Measurements from ENCODE around the gene NCBP1.
"Not testable (repeated sequence)": the region's sequence is repeated elsewhere in the genome, so short reads cannot be mapped to it uniquely, and the experiment has no call there.

Gene NCBP1, protein sequence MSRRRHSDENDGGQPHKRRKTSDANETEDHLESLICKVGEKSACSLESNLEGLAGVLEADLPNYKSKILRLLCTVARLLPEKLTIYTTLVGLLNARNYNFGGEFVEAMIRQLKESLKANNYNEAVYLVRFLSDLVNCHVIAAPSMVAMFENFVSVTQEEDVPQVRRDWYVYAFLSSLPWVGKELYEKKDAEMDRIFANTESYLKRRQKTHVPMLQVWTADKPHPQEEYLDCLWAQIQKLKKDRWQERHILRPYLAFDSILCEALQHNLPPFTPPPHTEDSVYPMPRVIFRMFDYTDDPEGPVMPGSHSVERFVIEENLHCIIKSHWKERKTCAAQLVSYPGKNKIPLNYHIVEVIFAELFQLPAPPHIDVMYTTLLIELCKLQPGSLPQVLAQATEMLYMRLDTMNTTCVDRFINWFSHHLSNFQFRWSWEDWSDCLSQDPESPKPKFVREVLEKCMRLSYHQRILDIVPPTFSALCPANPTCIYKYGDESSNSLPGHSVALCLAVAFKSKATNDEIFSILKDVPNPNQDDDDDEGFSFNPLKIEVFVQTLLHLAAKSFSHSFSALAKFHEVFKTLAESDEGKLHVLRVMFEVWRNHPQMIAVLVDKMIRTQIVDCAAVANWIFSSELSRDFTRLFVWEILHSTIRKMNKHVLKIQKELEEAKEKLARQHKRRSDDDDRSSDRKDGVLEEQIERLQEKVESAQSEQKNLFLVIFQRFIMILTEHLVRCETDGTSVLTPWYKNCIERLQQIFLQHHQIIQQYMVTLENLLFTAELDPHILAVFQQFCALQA

DNA sequence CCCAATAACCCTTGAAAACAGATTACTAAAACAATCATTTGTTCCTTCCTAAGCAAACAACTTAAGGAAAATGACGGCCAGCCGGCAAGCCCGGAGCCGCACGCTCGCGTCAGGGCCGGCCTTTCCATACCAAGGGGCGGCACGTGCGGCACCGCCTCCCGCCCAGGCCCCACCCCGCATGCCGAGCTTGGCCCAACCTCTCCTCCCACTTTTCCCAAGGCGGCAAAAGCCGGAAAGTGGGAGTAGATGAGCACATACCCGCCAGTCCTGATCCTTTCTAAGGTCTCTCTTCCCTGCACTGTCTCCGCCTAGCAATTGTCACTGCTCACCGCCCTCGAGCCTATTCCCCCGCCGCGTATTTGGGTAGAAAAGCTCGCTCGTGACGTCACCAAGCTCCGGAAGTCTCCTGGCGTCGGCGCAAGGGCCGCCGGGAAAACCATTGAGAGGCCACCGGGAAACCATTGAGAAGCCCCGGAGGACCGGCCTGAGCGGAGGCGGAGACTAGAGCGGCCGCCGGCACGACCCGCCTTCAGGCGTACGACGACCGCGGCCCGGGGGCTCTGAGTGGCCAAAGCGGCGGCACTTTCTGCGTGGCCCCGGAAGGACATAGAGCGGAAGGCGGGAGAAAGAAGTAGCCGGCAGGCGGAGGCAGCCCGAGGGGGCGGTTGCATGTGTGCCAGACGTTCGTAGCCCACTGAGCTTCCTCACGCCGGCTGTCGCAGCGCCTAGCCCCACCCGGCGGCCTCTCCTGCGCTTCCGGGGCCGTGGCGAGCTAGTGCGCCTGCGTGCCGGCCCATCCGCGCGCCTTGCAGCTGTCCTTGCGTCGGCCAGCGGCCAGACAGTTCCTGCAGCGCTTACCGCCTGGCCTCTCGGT lies at the start of gene NCBP1, which contains the start of gene TSTD2:
NCBP1 (plus strand) TSS at position 837 of the 874 bp plus-strand sequence. CDS start 61 bp downstream, outside the sequence.
TSTD2 (minus strand) TSS at position 384 of the 874 bp plus-strand sequence. CDS start 5,806 bp downstream, outside the sequence.
- peak; percentile 95 for DNase-seq (ENCODE audit: low spot score)

DNA sequence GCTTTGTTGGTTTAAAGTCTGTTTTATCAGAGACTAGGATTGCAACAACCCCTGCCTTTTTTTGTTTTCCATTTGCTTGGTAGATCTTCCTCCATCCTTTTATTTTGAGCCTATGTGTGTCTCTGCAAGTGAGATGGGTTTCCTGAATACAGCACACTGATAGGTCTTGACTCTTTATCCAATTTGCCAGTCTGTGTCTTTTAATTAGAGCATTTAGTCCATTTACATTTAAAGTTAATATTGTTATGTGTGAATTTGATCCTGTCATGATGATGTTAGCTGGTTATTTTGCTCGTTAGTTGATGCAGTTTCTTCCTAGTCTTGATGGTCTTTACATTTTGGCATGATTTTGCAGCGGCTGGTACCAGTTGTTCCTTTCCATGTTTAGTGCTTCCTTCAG lies 48.8 kb upstream of the NCBP1 start:
- DNase-seq (ENCODE audit: low spot score): not testable (repeated sequence)

DNA sequence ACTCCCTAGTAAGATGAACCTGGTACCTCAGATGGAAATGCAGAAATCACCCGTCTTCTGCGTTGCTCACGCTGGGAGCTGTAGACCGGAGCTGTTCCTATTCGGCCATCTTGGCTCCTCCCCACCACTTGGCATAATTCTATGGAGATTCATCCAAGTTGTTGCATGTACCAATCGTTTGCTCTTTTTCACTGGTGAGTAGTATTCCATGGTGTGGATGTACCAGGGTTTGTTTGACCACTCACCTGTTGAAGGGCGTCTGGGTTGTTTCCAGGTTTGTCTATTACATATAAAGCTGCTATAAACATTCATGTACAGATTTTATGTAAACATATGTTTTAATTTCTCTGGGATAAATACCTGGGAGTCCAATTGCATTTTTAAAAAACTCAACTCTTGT lies 46.7 kb upstream of the NCBP1 start:
- not testable (repeated sequence) for DNase-seq (ENCODE audit: low spot score)

DNA sequence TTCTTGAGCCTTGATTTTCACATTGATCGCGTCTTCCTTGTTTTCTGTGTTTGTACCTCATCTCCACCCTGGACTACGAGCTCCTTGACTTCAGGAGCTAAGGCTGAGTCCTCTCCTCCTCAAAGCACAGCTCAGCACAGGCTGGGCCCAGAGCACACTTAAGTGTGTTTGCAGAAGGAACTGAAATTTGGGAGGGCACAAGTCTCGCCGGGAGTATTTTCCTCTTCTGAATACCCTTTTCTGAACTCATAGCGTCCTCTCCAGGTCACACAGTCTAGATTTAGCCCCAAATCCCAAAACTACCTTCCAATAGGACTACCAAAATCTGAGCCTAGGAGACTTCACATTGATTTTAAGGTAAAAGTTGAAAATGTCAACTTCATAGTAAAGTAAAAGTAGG lies 42.1 kb upstream of the NCBP1 start:
- no peak for DNase-seq (ENCODE audit: low spot score)

DNA sequence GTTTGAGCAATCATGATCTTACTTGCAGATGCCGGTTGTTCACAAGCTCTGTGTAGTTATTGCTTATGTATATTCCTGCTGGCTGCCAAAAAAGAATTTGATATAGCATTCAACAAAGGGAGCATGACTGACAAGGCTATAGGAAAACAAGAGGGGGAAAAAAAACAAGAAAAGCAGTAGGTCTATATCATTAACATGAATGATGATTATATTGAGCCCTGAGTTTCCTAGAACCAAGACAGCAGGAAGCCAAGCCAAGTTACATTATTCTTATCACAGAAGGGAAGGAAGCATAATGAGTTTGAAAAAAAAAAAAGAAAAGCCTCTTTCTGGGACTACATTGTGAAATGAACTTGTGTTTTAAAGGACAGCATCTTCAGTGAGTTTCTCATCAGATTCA lies 41.5 kb upstream of the NCBP1 start:
- DNase-seq (ENCODE audit: low spot score): no peak

DNA sequence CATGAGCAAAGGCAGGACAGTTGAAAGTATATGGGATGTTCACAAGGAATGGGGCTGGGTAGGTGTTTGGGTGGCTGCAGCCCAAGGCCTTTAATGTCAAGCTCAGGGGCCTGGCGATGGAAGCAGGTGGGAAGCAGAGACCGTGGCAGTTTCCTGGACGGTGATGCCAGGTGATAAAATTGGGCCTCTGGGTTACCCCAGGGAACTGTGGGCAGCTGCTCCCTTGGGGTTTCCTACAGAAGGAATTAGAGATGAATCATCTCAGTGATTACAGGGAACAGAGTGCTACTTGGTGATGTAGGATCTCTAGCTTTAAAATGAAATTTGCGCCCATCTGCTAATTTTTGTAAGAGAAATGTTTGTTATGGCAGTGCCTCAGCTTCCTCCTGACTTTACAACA lies 39.7 kb upstream of the NCBP1 start:
- DNase-seq (ENCODE audit: low spot score): peak; percentile 21

DNA sequence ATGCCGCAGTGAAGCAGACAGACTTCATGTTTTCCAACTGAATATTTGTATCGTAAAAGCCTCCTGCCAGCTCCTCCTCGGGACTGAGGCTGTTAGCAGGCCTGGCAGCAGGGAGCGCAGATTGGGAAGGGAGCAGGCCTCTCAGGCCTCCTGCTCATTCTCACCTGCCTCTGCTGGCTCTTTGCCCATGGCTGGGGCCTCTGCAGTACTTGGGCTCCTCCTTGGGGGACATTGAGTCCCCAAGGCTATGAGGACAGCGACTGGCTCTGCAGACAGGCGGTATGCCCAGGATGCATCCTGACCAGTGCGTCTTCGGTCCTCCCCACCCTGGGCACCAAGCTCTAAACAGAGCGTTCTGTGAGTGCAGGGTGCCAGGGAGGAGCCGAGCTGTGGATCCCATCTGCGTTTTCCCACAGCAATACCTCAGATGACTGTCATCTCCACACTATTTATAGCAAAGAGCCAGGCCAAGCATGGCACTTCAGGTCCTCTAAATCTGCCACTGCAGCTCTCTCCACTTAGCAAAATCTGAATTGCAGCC lies 39.2 kb upstream of the NCBP1 start:
- DNase-seq (ENCODE audit: low spot score): no peak

DNA sequence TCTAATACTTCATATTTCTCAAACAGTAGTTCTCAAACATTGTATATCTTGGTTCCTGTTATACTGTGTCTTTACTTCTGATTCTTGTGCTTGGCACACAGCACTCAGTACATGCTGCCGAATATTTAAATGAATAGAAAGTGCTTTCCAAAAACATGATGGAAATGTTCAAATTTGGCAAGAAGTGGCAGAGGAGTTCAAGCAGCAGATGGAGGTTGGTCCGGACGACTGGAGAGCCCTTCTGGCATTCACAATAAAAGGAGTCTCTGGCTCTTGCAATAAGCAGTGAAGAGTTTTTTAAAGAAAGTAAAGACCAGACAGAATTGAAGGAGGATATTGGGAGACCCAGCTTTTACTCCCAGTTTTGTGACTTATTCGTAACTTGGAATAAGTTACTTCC lies 36.7 kb upstream of the NCBP1 start:
- no peak for DNase-seq (ENCODE audit: low spot score)

DNA sequence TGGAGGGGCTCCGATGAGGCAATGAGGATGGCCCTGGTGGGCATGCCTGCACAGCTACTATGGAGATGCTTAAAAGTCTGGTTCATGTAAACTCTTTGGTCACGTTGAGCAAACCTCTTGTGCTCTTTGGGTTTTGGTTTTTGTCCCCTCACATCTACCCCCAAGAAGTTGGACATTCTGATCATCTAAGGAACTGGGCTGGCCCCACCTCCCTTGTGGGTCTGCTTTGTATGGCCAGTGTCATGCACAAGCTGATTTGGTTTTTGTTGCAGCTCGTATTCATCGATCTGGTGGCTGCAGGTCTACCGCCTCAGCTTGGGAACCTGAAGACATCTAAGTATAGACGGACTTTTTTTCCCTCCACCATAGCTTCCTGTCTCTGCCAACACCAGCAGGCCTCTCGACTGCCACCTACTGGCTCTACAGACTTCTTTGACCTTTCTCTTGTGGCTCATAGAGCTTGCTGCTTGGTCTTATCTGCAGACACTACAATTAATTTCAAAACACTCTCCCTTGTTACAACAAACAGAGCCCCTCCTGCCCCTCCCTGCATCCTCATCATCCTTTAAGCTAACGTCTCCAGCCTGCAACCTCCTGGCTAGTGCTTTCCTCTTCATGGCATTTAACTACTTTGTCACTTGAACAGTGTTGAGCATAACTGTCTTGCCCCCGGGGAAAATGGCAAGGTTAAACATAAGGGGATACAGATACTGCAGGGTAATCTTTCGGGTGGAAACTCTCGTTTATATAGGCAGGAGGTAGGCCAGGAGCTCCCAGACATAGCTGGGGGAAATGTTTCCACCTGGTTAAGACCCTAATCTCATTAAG lies 34.9 kb upstream of the NCBP1 start:
- DNase-seq (ENCODE audit: low spot score): peak; percentile 82

DNA sequence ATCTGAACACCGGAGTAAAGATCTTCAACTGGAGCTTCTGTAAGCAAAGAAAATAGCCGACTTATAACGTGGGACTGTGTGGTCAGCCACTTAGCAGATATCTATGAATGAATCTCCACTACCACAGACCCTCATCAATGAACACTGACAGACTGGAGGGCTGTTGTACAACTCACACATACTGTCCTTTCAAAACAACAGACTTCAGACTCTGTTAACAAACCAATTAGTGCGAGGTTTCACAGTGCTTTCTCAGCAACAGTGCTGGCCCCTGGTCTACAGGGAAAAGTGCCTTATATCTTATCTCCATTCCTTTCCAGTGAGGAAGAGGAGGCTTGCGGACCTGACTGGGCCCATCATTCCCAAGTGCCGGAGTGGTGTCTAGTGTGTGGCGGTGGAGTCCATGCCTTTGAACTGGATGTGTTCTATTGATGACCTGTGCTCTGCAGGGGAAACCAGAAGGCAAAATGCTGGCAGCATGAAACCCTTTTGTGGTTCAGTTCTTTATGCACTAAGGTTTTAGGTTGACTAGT lies 34.2 kb upstream of the NCBP1 start:
- DNase-seq (ENCODE audit: low spot score): no peak

DNA sequence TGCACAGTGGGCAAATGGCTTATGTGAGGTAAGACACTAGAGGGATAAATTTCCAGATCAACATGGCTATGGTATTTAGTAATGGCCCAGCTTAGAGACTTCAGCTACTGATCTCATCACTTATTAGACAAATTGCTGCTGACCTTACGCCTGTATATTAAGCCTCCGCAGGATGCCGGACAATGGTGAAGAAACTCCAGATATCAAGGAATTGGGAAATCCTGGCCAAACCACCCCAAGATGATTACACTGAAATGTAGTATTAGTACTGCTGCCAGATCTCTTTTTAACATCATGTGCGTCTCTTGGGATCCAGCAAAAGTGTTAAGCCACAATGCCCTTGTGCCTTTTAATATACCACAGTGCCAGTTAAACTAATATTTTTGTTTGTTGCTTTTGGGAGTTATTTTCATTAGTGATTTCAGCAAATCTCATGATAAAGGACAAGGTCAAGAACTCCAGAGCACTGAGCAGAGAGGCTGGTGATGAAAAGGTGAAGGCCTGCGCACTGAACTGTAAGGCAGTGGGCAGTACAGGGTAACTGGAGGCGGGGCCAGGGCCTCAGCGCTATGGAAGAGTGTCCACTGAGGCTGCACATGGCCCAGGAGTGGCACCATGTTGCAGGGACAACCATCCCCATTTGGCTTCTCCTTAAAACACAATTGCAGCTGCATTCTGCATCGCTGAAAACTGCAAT lies 32.9 kb upstream of the NCBP1 start:
- DNase-seq (ENCODE audit: low spot score): no peak

DNA sequence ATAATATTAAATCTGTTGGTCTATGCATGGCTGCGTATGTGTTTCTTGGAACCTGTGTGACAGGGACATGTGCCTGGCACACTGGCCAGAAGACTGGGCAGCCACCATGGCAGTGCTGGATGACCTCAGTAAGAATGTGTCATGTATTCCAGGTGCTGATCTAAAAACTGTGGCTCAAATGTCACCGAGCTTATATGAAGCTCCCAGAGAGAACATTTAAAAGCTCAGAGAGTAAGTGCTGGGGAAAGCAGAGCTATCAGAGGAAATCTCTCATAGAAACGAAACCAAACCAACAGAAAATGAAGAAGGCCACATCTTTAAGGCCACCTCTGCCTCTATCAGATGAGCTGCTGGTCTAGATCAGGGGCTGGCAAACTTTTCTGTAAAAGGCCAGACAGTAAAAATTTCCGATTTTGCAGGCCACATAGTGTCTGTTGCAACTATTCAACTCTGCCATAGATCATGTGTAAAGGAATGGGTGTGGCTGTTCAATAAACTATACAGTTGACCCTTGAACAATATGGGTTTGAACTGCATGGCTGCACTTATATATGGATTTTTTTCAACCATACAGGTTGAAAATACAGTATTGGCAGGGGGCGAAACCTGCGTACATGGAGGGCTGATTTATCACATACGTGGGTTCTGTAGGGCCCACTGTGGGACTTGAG lies 32.3 kb upstream of the NCBP1 start:
- no peak for DNase-seq (ENCODE audit: low spot score)

DNA sequence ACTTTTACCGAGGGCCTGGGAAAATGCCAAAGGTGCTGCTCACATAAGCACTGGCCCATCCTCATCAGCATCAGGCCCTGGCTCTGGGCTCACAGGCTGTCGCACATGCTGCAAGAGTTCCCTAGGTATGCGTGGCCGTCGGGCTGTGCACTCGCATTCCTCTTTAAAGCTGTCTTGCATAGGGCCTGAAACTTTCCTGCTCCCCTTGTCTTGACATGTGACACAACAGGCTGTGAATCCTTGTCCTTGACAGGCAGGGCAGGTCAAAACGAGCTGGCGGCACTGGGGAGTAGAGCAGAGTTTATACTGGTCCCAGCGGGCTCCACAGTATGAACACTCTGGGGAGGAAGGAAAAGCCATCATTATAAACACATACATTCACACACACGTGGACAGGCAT lies 31.2 kb upstream of the NCBP1 start:
- DNase-seq (ENCODE audit: low spot score): no peak

DNA sequence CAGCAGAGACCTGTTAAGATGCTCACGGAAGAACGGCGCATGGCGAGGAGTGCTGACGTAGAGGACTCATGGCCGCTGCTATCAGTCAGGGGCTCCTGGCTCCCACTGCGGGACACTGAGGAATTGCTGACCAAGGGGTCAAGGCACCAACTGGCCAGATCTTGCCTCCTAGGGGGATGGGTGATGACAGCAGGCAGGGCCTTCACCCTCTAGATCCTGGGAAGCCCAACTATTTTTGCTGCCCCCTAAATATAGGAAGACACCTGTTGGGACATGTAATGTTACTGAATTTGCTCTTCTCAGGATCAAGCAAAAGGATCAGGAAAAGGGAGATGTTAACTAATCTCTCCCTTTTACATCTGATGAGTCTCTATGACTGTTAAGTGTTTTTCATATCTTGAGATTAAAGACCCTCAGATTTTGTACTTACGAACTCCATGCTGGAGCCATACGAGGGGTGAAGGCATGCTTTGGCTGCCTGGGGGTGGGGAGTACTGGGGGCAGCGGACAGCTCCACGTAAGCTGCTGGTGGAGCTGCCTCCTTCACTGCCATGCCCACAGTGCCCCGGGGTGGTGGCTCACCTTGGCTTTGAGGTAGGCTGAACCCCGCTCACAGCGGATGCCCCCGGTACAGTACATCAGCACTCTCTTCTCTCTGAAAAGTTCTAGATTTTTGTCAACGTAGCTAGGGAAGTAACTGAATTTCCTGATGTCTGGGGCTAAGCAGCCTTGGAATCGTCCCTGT lies 28.5 kb upstream of the NCBP1 start:
- DNase-seq (ENCODE audit: low spot score): no peak

DNA sequence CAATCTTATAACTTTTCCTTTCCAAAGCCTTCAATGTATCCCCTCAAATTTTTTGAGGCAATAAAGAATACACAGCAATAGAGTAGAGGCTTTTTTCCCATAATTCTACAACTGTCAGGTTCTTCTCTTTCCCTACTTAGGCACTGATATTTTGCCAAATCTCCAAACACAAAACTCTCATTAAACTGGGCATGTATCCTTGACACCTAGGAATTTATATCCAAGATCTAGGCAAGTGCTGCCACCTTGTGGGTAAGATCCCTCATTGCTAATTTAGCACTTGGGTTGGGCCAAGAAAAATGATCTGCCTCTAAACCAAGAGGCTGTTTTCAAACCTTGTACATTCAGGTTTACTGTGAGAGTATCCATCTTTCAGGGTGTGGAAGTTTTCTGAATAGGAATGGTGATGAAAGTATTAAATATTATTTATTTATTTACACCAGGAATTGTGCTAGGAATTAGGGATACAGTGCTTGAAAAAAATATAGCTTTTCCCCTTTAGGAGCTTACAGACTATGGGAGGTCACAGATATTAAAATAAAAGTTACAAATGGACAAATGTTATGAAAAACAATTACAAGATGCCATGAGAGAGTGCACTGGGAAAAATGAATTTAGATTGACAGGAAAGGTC lies 18.1 kb upstream of the NCBP1 start:
- DNase-seq (ENCODE audit: low spot score): peak; percentile 75

DNA sequence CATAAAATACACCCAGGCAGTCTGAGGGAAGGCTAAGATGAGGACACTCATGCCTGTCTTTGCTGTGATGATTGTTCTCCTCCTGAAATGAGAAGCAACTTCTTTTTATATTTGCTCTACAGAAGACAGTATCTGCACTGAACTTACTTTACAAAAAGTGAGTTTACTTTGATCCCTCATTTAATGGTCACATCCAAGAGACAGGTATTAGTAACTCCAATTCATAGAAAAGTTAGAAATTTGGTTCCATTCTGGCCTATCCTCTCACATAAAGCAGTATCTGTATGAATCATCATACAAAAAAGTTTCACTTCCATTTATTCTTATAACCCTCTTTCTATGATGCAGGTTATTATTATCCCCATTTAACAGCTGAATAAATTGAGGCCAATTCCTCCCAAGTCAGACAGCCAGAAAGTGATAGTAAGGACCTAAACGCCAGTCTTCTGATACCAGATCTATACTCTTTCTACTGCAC lies 15.6 kb upstream of the NCBP1 start:
- no peak for DNase-seq (ENCODE audit: low spot score)

DNA sequence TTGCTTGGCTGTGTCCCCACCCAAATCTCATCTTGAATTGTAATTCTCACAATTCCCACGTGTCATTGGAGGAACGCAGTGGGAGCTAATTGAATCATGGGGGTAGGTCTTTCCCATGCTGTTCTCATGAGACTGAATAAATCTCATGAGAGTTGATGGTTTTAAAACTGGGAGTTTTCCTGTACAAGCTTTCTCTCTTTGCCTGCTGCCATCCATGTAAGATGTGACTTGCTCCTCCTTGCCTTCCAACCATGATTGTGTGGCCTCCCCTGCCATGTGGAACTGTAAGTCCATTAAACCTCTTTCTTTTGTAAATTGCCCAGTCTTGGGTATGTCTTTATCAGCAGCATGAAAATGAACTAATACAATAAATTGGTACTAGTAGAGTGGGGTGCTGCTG lies 13.6 kb upstream of the NCBP1 start:
- not testable (repeated sequence) for DNase-seq (ENCODE audit: low spot score)

DNA sequence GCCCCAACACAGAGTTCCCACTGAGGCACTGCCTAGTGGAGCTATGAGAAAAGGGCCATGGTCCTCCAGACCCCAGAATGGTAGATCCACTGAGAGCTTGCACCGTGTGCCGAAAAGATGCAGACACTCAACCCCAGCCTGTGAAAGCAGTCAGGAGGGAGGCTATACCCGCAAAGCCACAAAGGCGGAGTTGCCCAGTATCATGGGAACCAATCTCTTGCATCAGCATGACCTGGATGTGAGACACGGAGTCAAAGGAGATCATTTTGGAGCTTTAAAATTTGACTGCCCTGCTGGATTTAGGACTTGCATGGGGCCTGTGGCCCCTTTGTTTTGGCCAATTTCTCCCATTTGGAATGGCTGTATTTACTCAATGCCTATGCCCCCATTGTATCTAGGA lies 11.1 kb upstream of the NCBP1 start:
- not testable (repeated sequence) for DNase-seq (ENCODE audit: low spot score)
